Upper lobe of left lung (tissue), 4 donors: ENCODE measurements around the gene RPL38.

ENCODE experiments used
- CTCF ChIP-seq, 6 experiments: fragments of 450-650 bp in 4 of 6; fragments of 200-600 bp in 2 of 6; sonication (generic) in 2 of 6; IDR thresholded peaks; one replicate each; pipeline ENCODE4 v1.5.1; 2016 to 2019; ENCODE audit warnings: antibody characterized with exemption in 6 of 6
- EP300 ChIP-seq, 4 donors: sonication (generic); formaldehyde crosslinking; IDR thresholded peaks; one replicate each; pipeline ENCODE4 v1.5.1; 2017; ENCODE audit warnings: antibody characterized with exemption in 4 of 4, control low read depth in 2 of 4
- POLR2AphosphoS5 ChIP-seq, 2 donors: sonication (generic); formaldehyde crosslinking; IDR thresholded peaks; one replicate each; pipeline ENCODE4 v1.5.1; 2017; ENCODE audit warnings: antibody characterized with exemption in 2 of 2

DNA sequence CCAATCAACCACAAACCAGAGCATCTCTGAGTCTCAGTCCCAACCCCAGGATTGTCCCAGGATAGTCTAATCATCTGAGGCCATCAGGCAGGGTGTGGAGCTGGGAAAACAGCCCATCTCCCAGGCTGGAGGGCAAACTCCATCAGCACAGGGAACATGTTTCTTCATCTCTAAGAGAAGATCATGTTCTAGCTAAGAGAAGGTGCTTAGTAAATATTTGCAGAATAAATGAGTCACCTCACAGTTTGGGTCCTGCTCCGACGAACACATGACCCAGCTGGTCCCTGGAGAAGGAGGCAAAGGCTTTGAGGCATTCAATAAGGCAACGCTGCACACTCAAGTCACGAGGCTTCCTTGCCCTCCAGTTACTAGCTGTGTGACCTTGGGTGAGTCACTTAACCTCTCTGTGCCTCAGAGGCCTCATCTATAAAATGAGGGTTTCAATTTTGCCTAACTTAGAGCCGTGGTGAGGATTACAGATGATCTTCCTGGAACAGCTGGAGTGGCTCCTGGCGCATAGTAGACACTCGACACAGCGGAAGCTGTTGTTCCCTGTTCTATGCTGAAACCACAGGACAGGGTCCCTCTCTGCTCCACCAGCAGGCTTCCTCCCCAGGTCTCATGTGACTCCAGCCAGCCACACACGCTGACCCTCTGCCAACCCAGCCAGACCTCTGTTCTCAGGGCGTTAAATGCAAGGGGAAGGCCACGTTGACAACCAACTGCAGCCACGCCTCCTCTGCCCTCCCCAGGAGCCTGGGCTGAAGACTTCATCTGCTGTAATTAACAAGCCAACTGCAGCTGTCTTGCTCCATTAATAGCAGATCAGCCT is 10.3 kb upstream of the RPL38 start:
- TF ChIP-seq CTCF (IDR thresholded peaks at IDR 0.05) (no peak), POLR2AphosphoS5 (IDR thresholded peaks at IDR 0.05) (no peak), EP300 (IDR thresholded peaks at IDR 0.05) (no peak)
